GM06990 (cell line): Measurements from ENCODE around the gene TMEM107.

Source experiments
- DNase-seq: peaks from one replicate; pipeline ENCODE4 v3.0.0-alpha.2; 2011; ENCODE audit not compliant: insufficient read length; ENCODE audit errors: extremely low read depth
- H3K27me3 ChIP-seq: replicated peaks from 2 replicates; pipeline ENCODE4 v1.6.0; 2011; ENCODE audit warnings: low read length; ENCODE audit not compliant: control insufficient read depth, insufficient read depth
- H3K36me3 ChIP-seq: 2 replicates; pipeline ENCODE4 v1.5.1; 2011; ENCODE audit warnings: low read length; ENCODE audit not compliant: control insufficient read depth, insufficient read depth
- H3K4me3 ChIP-seq: replicated peaks from 2 replicates; pipeline ENCODE4 v1.5.1; 2011; ENCODE audit warnings: low read depth, mild to moderate bottlenecking, control low read depth, low read length
- TF ChIP-seq, protein P1 (sequence below): IDR thresholded peaks from 2 replicates; pipeline ENCODE4 v1.5.1; 2011; ENCODE audit warnings: low read length, control low read depth, mild to moderate bottlenecking, inconsistent platforms; ENCODE audit not compliant: insufficient read depth, poor library complexity, severe bottlenecking

TMEM107 gene

DNA sequence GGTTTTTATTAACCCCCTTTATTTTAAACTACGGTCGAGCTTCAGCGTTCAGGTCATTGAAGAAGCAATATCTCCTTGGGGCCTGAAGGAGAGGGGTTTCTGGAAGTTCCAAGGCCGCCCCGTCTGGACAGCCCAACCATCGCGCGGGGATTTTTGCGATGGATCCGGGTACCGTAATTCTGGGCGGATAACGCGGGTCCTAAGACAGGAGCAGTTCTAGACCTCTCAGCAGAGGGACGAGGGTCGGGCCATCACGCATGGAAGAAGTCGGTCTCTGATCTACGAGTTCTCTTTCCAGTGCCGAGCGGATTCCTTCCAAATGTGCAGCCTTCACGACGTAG is 10.2 kb upstream of the TMEM107 start:
- no peaks in the 10 kb centered on the region for H3K27me3 ChIP-seq
- peak overlapping the region; percentile 86 for H3K4me3 ChIP-seq
- H3K36me3 ChIP-seq, result no peaks in the 10 kb centered on the region
- TF ChIP-seq, protein P1, sequence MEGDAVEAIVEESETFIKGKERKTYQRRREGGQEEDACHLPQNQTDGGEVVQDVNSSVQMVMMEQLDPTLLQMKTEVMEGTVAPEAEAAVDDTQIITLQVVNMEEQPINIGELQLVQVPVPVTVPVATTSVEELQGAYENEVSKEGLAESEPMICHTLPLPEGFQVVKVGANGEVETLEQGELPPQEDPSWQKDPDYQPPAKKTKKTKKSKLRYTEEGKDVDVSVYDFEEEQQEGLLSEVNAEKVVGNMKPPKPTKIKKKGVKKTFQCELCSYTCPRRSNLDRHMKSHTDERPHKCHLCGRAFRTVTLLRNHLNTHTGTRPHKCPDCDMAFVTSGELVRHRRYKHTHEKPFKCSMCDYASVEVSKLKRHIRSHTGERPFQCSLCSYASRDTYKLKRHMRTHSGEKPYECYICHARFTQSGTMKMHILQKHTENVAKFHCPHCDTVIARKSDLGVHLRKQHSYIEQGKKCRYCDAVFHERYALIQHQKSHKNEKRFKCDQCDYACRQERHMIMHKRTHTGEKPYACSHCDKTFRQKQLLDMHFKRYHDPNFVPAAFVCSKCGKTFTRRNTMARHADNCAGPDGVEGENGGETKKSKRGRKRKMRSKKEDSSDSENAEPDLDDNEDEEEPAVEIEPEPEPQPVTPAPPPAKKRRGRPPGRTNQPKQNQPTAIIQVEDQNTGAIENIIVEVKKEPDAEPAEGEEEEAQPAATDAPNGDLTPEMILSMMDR, result no peak
- DNase-seq, result no peak

DNA sequence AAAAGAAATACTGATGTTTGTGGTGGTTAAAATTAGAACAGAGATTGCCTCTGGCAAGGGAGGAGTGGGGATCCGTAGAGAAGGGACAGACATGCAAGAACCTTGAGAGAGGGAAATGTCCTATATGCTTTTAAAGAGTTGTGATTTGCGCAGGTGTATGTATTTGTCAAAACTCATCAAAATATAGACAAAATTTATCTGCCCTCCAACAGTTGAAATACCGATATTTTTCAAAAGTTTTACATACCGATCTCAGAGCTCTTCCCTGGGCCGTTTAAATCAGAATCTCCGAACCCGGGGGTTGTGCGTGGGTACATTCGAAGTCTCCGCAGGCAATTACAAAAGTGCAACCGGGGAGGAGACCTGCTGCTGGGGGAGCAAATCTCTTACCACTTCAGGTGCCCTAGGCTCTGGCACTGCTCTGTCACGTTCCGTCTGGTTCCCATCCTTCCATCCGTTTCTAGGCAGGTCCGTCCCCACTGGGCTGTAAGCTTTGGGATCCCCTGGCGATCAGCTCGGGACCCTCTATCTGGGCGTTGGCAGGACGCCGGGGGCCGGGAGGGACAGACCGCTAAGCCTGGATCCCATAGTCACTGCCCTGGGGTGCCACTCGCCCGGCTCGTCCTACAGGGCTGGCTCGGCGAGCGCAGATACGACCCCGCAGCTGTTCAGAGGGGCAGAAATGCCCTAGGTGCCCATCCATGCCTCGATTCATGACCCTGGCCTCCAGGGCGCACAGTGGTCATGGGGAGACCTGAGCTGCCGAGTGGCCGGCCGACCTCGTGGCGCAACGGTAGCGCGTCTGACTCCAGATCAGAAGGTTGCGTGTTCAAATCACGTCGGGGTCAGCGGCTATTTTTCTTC is 9.6 kb upstream of the TMEM107 start:
- Histone ChIP-seq H3K4me3 (peak overlapping the region; percentile 86), H3K27me3 (no peaks in the 10 kb centered on the region), H3K36me3 (no peaks in the 10 kb centered on the region)
- TF ChIP-seq, protein P1, result no peak
- peak; percentile 87 for DNase-seq

DNA sequence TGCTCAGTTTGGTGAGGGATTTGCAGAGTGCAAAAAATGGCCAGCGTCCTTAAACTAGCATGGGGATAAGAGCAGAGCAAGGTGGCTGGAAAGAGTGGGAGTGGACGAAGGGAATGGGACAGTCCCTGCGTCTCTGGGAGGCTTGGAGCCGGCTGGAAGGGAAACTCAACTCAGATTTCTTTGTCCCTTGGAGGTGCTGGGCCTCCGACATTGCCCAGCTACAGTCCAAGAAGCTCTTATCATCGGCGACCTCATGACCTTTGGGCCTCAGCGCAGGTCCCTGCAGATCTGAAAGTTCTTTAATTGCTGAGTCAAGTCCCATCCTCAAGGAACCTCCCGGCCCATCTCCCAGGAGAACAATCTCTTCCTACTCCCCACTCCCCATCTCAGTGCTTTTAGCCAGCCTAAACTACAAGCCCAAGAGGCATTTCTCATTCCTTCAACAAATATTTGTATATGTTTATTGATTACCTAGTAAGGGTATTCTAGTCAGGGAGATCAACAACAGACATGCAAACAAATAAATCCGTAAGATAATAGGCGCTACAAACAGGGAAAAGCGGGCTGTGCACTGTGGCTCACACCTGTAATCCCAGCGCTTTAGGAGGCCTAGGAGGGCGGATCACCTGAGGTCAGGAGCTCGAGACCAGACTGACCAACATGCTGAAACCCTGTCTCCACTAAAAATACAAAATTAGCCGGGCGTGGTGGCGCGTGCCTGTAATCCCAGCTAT is 985 bp upstream of the TMEM107 start:
- no peaks in the 10 kb centered on the region for H3K27me3 ChIP-seq
- peak overlapping the region; percentile 83 for H3K4me3 ChIP-seq
- H3K36me3 ChIP-seq, result no peaks in the 10 kb centered on the region
- DNase-seq, result no peak
- TF ChIP-seq, protein P1, result no peak

DNA sequence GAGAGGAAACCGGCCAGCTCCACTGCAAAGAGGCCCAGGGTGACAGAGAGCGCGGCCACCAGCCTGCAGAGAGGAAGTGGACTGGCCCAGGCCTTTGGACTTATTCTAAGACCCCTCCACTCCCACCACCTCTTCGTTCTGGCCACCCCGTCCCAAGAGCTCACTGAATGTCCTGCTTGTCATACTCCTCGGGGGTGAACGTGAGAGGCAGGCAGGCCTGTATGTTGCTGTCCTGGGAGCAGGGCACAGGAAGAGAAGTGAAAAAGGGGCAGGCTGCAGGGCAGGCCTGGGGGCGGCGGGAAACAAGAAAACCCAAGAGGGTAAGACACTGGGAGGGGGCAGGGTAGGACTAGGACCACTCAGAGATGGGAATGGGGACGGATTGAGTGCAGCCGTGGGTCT is 384 bp downstream of the TMEM107 start:
- Histone ChIP-seq H3K36me3 (no peaks in the 10 kb centered on the region), H3K4me3 (peak overlapping the region; percentile 83), H3K27me3 (no peaks in the 10 kb centered on the region)
- no peak for DNase-seq
- TF ChIP-seq, protein P1, result no peak

DNA sequence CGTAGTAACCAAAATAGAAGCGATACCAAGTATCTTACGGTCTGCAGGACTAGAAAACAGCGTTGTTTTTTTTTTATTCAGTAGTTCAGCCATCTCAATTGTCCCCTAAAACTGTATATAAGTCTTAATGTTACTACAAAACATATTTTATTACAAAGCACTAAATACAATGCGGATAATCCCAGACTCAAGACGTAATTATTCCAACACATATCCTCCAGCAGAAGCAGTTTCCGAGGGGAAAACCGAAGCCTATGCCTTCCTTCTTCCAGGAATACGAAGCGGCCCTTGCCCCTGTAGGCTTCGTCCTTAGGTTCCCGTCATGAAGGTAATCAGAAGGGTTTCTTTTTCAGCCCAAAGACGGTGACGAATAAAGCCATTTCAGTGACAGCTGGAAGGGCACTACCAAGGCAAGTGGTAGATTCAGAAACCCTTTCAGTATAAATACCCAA is 2.3 kb downstream of the TMEM107 start:
- no peak for DNase-seq
- TF ChIP-seq, protein P1, result no peak
- H3K36me3 ChIP-seq, result no peaks in the 10 kb centered on the region
- H3K27me3 ChIP-seq, result no peaks in the 10 kb centered on the region
- peak overlapping the region; percentile 59 for H3K4me3 ChIP-seq
